HG03378 (cell line): ENCODE data around the gene CHST9.
"Not testable (repeated sequence)": the region's sequence is repeated elsewhere in the genome, so short reads cannot be mapped to it uniquely, and the experiment has no call there.

Experiments
- ATAC-seq: cut with Tn5 transposase; IDR thresholded peaks from one replicate; pipeline ENCODE4 v1.9.1; 2021; ENCODE audit warnings: mild to moderate bottlenecking, moderate library complexity; ENCODE audit not compliant: unreplicated experiment

Gene CHST9

GRCh38 chr18:26941584-26941983 lies 243.5 kb downstream of the CHST9 start:
- ATAC-seq, result no peak

GRCh38 chr18:26940744-26941398 lies 244.2 kb downstream of the CHST9 start:
- ATAC-seq, result no peak

- ATAC-seq, result no peak
Measured at GRCh38 chr18:26931659-26932058, 253.4 kb downstream of the CHST9 start.

- no peak for ATAC-seq
Measured at GRCh38 chr18:26930630-26931029, 254.5 kb downstream of the CHST9 start.

GRCh38 chr18:26928670-26929313 lies 256.3 kb downstream of the CHST9 start:
- no peak for ATAC-seq

GRCh38 chr18:26927822-26928221 lies 257.3 kb downstream of the CHST9 start:
- ATAC-seq, result not testable (repeated sequence)

- no peak for ATAC-seq
Measured at GRCh38 chr18:26926066-26926675, 258.9 kb downstream of the CHST9 start.

GRCh38 chr18:26925313-26925712 lies 259.8 kb downstream of the CHST9 start:
- ATAC-seq, result no peak

GRCh38 chr18:26922313-26922712 lies 262.8 kb downstream of the CHST9 start:
- ATAC-seq, result no peak

GRCh38 chr18:26920644-26921043 lies 264.5 kb downstream of the CHST9 start:
- no peak for ATAC-seq

- ATAC-seq, result no peak
Measured at GRCh38 chr18:26919627-26920026, 265.5 kb downstream of the CHST9 start.

GRCh38 chr18:26919201-26919600 lies 265.9 kb downstream of the CHST9 start:
- no peak for ATAC-seq

- ATAC-seq, result no peak
Measured at GRCh38 chr18:26911840-26912239, 273.3 kb downstream of the CHST9 start.

GRCh38 chr18:26909599-26910290 lies 275.4 kb downstream of the CHST9 start:
- ATAC-seq, result no peak

GRCh38 chr18:26908906-26909305 lies 276.2 kb downstream of the CHST9 start:
- ATAC-seq, result no peak

GRCh38 chr18:26902291-26902690 lies 282.8 kb downstream of the CHST9 start:
- no peak for ATAC-seq

- ATAC-seq, result no peak
Measured at GRCh38 chr18:26901020-26901419, 284.1 kb downstream of the CHST9 start.

- ATAC-seq, result no peak
Measured at GRCh38 chr18:26894426-26894825, 290.7 kb downstream of the CHST9 start.

GRCh38 chr18:26893996-26894395 lies 291.1 kb downstream of the CHST9 start:
- ATAC-seq, result no peak

GRCh38 chr18:26888259-26888658 lies 296.8 kb downstream of the CHST9 start:
- no peak for ATAC-seq

GRCh38 chr18:26875040-26875654 lies 310.0 kb downstream of the CHST9 start:
- no peak for ATAC-seq
